NOMO-1 (cell line): Measurements from ENCODE around the gene TANC1.

ENCODE experiments used
- DNase-seq, 2 experiments: peaks; one replicate each; lab custom pipeline; 2025; ENCODE audit not compliant: unreplicated experiment in 2 of 2; lab: John Stamatoyannopoulos, UW

The TANC1 gene

GRCh38 chr2:158968396-158969161 is at the start of gene TANC1:
Gene TANC1, plus strand, starts transcription at chr2:158968640. Its CDS starts 97,271 bp downstream, at chr2:159065911.
- DNase-seq = peak; percentile 83 to 84

- no peak for DNase-seq
Observed at GRCh38 chr2:158921599-158922408, 46.6 kb upstream of the TANC1 start.

DNA sequence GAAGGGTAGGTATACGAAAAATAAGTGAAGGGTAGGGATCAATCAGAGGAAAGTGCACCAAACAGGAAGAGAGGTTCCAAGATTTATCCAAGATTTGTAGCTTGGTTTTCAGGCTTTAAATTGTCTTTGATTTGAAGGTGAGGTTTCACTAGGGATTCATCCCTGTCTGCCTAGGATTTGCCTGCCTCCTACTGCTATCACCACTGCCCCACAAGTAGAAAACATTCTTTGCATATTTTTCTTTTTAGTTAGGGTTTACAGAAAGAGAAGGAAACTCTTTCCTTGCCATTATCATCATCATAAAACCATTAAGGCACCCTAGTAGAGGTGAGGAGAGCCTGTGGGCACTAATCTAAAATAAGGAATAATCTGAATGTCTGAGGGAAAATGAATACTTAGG is 45.8 kb upstream of the TANC1 start:
- no peak for DNase-seq

DNA sequence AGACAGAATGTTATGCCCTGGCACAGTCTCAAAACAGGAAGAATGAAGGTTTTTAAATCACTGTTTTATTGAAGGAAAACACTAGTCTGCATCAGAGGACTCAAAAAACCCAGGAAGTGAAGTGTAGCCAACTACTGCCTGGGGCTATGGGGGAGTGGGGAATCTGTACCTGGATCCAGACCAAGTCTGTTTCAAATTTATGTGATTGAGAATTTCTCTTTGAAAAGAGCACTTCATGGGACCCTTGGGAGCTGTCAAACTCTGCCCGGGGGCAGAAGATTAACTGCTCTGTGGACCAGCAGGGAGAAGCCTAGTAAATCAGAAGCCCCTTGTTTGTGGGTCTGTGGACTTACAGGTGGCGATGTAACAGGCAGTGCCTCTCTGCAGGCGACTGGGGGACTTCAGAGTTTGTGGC is 45.3 kb upstream of the TANC1 start:
- no peak for DNase-seq

GRCh38 chr2:158923641-158924040 is 44.8 kb upstream of the TANC1 start:
- no peak for DNase-seq

GRCh38 chr2:158926478-158926948 is 41.9 kb upstream of the TANC1 start:
- peak in 1 of 2 experiments; percentile 35 for DNase-seq

DNA sequence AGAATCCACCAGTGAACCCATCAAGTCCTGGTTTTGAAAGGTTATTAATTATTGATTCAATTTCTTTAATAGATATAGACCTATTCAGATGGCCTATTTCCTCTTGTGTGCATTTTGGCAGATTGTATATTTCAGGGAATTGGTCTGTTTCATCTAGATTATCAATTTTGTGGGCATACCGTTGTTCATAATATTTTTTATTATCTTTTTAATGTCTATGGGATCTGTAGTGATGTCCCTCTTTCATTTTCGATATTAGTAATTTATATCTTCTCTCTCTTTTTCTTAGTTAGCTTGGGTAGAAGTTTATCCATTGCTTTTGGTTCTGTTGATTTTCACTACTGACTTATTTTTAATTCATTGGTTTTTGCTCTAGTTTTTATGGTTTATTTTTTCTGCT is 39.9 kb upstream of the TANC1 start:
- no peak for DNase-seq

DNA sequence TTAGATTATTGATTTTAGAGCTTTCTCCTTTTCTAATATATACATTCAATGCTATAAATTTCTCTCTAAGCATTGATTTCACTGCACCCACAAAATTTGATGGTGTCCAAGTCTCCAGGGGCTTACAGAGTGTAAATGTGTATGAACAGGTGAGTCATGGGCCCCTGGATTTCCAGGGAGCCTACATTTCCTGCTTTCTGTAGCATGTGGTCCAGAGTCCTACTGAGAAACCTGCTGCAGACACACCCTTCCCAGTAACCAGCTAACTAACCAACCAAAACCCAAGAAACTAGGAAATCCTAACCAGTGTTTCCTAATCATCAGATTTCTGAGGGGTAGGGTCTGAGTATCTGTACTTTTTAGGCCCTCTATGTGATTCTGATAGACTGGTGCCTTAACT is 39.5 kb upstream of the TANC1 start:
- no peak for DNase-seq

- peak in 1 of 2 experiments; percentile 23 for DNase-seq
Observed at GRCh38 chr2:158931572-158931971, 36.9 kb upstream of the TANC1 start.

GRCh38 chr2:158932131-158932645 is 36.3 kb upstream of the TANC1 start:
- DNase-seq = no peak

DNA sequence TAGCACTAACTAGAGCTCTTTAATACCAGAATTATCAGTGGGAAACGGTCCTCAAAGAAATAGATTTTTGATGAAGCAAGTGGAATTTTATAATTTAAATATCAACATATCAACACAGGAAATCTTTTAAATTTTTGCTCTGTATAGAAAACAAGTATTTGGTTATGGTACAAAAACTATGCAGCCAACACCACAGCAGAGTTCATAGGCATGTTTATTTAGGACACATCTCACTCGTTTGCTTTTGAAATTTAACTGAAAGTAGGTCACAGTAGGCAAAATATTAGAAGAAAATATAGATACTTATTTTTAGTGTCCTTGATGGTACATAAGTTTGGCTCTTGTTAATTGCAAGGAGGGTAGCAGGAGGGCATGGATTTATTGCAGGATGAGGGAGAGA is 34.3 kb upstream of the TANC1 start:
- DNase-seq = no peak

DNA sequence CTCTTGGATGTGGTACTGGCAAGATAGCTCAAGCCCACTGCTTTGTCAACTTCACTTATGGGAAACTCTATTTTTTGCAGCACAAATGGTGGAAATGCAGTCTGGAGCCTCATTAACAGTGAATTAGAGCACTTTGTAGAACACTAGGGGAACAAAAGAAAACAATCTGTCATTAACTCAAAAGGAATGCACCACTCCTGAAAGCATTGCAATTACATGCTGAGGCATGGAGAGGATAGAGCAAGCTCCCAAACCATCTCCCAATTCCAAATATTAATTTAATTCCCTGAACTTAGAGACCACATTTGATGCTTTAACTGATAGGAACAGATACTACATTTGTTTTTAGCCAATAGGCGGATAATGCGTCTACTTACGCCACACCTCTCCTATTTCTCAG is 32.8 kb upstream of the TANC1 start:
- no peak for DNase-seq

DNA sequence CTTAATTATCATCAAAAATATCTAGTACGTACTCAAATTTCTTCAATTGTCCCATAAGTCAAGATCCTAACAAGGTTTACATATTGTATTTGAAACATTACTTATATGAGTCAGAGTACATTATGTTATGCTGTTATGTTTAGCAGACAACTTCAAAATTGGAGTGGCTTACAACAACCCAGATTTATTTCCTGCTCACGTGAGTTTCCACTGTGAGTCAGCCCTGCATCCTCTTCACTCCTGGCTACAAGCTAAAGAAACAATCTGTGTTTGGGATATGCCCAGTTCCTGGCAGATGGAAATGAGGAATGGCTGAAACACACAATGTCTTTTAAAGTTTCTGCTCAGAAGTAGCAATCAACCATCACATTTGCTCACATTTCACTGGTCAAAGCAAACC is 31.5 kb upstream of the TANC1 start:
- no peak for DNase-seq

DNA sequence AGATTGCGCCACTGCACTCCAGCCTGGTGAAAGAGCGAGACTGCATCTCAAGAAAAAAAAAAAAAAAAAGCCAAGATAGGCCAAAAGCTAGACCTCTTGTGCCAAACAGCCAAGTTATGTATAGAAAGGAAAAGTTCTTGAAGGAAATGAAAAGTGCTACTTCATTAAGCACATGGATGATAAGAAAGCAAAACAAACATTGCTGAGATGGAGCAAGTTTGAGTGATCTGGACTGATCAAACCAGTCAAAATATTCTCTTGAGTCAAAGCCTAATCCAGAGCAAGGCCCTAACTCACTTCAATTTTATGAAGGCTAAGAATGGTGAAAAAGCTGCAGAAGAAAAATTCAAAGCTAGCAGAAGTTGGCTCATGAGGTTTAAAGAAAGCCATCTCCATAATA is 28.1 kb upstream of the TANC1 start:
- DNase-seq = no peak

DNA sequence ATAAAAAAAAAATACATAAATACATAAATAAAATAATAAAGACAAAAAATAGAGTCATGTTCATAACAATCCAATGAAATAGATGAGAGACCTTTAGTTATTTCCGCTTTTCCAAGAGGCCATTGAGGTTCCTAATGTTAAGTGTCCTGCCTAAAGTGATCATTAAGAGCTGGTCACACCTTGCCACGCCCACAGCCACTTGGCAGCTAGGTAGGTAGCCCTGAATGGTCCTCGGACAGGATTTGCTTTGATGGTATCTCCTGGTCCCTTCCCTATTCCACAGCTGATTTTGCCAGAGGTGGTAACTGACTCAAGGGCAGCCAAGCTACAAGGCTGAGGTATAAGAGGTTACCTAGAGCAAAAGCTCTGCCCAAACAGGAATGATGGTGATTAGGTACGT is 24.5 kb upstream of the TANC1 start:
- no peak for DNase-seq

- no peak for DNase-seq
Observed at GRCh38 chr2:158948964-158949699, 19.3 kb upstream of the TANC1 start.

- DNase-seq = no peak
Observed at GRCh38 chr2:158953454-158953853, 15.0 kb upstream of the TANC1 start.

DNA sequence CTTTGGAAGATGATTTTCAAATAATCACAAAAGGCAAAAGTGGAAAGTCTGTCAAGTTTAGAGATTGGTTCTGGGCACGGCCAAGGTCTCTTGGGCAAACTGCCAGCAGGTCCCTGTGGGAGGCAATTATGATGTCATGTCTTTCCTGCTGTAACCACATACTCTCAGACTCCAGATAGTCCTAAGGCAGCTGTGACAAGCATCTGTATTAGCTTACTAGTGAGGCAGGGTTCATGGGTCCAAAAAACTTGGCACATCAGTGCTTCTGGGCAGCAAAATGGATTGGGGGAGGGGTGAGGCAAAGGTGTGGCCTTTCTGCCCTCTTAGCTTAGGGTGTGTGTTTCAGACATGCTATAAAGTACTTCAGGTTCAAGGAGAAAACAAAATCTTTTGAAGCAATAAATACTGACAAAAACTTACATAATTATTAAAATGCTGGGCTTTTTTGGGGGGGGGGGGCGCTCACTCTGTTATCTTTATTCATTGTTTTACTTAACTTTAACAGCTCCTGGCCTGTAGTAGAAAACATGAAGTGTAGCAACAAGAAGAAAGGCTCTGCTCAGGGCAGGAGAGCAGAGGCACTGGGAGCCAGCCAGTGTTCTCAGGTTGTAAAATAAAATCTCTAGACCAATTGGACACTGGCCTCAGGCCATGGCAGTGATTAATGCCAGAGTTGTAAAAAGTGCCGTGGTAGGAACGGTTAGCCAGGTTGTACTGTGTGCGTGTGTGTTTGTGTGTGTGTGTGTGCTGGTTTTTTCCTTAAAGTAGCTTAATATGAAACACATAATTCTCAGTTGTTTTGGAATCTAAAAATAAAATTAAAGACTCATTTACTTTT is 14.3 kb upstream of the TANC1 start:
- peak in 1 of 2 experiments; percentile 60 for DNase-seq

DNA sequence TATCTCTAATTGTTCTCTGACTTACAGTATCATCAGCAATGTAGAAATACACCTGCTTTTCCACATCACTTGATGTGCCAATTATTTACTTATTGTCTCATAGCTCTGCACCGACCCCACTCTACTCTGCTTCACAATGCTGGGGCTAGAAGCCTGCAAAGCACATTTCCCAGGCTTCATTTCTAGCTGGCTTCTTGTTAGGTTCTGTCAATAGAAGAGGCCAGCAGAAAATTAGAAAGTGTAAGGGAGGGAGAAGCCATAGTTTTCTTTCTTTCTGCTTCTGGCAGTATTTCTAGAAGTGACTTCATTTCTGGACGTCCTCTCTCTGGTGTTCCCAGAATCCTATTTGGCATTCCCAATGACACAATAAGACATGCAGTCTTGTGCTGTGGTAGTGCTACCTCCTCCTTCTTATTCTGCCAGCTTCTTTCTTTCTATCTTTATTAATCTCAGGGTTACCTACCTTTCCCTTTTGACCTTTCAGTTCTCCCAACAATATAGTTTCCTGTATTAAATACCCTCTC is 12.5 kb upstream of the TANC1 start:
- no peak for DNase-seq

- DNase-seq = no peak
Observed at GRCh38 chr2:158958365-158958764, 10.1 kb upstream of the TANC1 start.
